Stimulated activated CD4-positive, alpha-beta T cell treated with anti-CD3 and anti-CD28 coated beads, Interleukin-12 subunit alpha, Interleukin-12 subunit beta, amount 100 ng/mL, for 24 hours (primary cell): ENCODE results near the gene KRTAP10-4.
"Not testable (repeated sequence)": the region's sequence is repeated elsewhere in the genome, so short reads cannot be mapped to it uniquely, and the experiment has no call there.

ENCODE experiments used
- DNase-seq, 2 experiments: peaks; one replicate each; pipeline ENCODE4 v3.0.0-alpha.2; 2020; ENCODE audit warnings: low read depth in 2 of 2

KRTAP10-4 gene

DNA sequence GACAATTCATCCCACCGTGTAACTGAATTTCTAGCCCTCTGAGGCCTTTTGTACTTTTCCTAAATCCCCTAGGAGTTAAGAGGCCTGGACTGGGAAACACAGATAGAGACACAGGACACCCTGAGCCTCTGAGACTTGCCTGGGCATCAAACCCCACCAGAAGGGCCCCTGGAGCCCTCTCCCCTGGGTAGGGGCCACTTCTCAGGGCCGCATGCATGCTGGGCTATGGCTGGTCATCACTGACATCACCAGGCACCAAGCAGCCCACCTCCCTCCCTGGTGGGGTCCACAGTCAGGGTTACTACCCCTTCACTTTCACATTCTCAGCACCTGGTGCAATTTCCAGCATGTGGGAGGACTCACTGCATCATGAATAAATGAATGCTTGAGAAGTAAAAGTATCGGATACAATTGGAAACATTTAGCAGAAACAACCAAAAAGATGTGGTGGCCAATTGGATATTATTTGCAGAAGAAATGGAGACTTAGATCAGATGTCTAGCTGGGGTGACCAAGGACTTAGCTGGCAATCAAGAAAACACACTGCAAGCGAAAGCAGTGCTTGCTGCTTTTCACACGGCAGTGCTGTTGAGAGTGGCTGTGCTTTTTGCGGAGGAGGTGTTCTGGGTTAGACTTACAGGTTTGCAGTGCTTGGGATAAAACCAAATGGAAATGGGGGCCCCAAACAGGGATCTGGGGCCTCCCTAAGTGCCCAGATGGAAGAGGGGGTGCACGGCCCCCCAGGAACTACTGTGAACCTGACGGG, 25.9 kb downstream of the KRTAP10-4 start:
- DNase-seq: no peak

DNA sequence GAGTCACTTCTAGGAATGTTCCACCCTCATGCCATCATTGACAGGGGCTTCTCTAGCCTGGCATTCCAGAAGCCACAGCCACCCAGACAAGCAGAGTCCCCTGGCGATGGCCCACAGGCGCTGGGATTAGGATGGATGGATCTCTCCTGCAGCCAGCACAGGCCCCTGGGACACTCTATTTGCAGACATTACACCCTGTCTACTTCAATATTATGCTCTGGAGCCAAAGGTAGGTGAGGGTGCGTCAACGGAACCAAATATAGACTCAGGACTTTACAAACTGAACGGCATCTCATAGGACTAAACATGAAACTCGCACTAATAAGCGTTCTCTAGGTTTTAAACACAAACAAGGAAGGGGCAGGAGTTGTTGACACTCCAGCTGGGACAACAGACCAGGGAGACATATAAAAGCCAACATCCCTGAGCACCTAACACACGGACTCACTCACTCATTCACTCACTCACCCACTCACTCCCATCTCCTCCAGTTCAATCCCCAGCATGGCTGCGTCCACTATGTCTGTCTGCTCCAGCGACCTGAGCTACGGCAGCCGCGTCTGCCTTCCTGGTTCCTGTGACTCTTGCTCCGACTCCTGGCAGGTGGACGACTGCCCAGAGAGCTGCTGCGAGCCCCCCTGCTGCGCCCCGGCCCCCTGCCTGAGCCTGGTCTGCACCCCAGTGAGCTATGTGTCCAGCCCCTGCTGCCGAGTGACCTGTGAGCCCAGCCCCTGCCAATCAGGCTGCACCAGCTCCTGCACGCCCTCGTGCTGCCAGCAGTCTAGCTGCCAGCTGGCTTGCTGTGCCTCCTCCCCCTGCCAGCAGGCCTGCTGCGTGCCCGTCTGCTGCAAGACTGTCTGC, 26.8 kb downstream of the KRTAP10-4 start, which contains the start of gene KRTAP10-7:
TSS of gene KRTAP10-7 (plus strand) at position 480 of the 861 bp plus-strand sequence. CDS start at position 505, 25 bp downstream.
- DNase-seq: not testable (repeated sequence)

DNA sequence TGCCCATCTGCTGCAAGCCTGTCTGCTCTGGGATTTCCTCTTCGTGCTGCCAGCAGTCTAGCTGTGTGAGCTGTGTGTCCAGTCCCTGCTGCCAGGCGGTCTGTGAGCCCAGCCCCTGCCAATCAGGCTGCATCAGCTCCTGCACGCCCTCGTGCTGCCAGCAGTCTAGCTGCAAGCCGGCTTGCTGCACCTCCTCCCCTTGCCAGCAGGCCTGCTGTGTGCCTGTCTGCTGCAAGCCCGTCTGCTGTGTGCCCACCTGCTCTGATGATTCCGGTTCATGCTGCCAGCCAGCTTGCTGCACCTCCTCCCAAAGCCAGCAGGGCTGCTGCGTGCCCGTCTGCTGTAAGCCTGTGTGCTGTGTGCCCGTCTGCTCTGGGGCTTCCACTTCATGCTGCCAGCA, 27.6 kb downstream of the KRTAP10-4 start:
- DNase-seq: not testable (repeated sequence)

DNA sequence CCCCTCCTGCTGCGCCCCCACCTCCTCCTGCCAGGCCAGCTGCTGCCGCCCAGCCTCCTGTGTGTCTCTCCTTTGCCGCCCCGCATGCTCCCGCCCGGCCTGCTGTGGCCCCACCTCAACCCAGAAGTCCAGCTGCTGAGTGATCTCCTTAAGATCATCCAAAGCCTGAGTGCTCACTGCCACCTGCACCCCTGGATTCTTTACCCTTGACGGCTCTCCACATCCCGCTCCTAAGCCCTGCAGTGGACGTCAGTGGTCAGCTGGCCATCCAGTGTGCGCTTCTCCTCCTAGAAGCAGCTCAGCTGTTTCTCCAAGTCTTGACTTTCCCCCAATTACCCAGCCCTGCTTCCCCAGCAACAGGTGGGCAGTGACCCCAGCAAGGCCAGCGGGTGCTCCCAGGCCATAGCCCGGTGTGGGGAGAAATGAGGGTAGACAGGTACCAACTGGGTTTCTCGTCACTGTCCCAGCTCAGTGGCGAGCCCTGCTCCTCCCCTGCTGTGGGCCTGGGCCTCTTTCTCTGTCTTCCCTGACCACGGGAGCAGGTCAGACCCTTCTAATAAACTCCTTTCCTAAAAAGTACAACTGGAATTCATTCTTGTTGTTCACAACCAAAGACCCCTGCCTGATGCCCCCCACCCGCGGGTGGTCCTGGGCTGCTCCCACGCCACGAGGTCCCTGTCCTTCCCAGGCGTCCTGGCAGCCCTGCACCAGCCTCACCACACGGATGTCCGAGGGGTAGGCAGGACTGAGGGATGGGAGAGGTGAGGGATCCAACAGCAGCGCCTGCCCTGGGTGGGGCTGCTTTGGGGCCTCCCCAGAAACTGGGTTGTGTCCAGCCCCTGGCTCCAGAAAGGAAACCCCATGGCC, 28.3 kb downstream of the KRTAP10-4 start:
- no peak for DNase-seq

DNA sequence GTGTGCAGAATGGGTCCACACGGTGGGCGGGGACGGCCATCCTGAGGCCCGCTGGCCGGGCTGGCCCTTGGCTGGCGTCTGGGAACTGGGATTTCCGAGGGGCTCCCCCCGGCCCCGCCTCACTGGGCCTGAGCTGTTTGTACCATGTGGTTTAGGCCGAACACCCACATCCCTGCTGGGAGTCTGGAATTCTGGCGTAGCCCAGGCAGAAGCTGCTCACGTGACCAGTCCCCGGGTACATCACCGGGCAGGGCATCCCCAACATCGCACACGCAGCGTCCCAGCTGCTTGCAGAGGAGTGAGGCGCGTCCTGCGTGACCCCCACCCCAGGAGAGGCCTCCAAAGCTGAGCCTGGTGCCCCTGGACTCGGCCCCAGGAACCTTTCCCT, 28.9 kb downstream of the KRTAP10-4 start:
- no peak for DNase-seq

DNA sequence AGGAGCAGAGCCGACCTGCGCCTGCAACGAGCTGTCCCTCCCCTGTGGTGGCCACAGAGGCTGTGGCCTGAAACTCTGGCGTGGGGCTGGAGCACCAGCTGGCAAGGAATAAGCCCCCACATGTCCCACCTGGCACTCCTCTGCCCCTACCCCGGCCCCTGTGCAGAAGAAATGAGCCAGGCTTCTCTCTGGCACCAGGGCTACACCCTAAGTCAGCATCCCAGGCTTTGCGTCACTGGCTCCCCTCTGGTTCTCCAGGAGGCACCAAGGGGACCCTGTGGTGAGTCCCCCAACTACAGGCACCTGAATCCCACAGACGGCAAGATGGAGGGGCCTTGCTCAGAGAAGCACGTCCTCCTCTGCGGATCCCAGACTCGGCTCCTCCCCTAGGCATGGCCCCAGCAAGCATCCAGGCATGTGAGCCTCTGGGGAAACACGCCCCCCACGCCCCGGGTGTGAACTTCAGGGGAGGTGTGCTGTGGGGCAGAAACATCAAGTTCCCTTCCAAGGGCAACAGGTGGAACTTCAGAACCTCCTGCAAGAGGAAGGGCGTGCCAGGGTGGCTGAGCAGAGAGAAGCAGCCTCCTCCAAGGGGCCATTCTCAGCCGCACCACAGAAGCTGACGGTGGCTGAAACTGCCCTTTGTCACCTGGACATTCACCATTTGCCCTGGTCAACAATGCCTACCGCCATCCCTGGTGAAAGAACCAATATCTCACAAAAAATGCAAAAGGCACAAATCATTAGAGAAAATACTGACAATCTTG, 29.8 kb downstream of the KRTAP10-4 start:
- DNase-seq: no peak

DNA sequence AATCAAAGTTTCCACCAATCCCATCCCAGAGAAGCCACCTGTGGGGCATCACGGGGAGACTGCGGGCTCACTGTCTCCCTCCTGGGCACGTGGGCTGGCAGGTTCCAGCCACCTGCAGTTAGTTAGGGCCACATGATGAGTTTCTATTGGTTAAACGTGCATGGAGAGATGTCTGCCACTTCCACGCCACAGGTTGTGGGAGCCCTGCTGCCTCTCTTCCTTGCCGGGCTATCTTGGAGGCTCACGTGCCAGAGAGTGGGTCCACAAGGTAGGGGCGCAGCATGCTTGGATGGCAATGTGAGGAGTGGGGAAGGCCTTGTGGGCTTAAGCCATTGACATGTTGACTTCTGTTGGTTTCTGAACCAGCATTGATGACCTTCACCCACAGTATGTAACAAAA, 30.4 kb downstream of the KRTAP10-4 start:
- no peak for DNase-seq

DNA sequence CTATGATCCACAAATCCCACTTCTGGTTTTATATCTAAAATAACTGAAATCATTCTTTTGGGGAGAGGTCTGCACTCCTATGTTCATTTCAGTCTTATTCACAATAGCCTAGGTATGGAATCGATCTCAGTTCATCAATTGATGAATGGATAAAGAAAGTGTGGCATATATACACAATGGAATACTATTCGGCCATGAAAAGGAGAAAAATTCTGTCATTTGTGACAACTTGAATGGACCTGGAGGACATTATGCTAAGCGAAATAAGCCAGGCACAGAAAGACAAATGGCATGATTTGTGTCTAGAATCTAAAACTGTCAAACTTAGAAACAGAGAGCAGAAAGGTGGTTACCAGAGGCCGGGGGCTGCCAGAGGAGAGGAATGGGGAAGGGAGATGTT, 33.0 kb downstream of the KRTAP10-4 start:
- DNase-seq: no peak

DNA sequence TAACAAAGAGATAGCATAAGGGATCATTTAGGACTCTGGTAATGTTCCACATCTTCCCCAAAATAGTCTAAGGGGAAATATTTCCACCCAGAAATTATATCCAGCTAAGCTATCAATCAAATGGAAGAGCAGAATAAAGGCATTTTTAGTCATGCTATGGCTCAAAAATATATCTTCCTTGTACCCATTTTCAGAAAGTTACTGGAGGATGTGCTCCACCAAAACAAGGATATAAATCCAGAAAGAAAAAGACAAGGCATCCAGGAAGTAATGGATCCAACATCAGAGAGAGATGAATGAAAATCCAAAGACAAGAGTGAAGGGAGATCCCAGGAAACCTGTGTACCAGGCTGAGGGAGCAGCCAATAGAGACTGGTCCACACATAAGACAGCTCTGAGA, 35.7 kb downstream of the KRTAP10-4 start:
- DNase-seq: no peak

DNA sequence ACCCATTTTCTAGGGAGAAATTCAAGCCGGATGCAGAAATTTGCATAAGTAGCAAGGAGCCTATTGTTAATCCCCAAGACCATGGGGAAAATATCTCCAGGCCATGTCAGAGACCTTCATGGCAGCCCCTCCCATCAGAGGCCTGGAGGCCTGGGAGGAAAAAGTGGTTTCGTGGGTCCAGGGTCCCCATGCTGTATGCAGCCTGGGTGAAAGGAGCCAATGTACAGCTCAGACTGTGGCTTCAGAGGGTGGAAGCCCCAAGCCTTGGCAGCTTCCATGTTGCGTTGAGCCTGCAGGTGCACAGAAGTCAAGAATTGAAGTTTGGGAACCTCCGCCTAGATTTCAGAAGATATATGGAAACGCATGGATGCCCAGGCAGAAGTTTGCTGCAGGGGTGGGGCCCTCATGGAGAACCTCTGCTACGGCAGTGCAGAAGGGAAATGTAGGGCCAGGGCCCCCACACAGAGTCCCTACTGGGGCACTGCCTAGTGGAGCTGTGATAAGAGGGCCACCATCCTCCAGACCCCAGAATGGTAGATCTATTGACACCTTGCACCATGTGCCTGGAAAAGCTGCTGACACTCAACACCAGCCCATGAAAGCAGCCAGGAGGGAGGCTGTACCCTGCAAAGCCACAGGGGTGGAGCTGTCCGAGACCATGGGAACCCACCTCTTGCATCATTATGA, 36.8 kb downstream of the KRTAP10-4 start:
- DNase-seq: not testable (repeated sequence)

DNA sequence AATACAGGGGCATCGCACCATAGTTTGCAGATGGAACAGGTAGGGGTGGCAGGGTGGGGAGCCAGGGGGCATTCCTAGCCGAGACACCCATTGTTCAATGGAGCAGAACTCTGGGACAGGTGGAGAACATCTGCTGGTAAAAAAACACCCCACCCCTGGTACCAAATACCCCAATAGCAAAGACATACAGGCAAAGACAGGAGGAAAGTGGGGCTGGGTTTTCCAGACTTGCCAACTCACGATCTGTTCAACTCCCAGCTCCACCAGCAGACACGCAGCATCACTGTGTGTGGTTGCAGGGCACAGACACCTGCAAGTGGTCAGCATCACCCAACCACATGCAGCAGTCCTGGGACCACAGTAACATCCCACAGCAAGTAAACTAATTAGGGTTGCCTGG, 38.0 kb downstream of the KRTAP10-4 start:
- no peak for DNase-seq

DNA sequence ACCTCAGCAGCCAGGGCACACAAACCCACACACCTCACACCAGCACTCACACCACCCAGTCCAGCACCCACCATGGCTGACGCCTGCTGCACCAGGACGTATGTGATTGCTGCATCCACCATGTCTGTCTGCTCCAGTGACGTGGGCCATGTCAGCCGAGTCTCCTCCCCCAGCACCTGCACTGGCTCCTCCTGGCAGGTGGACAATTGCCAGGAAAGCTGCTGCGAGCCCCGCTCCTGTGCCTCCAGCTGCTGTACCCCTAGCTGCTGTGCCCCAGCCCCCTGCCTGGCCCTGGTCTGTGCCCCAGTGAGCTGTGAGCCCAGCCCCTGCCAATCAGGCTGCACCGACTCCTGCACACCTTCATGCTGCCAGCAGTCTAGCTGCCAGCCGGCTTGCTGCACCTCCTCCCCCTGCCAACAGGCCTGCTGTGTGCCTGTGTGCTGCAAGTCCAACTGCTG, 38.5 kb downstream of the KRTAP10-4 start, which contains the start of gene KRTAP10-8:
TSS of gene KRTAP10-8 (plus strand) at position 51 of the 458 bp plus-strand sequence. CDS start at position 73, 22 bp downstream.
- no peak for DNase-seq

DNA sequence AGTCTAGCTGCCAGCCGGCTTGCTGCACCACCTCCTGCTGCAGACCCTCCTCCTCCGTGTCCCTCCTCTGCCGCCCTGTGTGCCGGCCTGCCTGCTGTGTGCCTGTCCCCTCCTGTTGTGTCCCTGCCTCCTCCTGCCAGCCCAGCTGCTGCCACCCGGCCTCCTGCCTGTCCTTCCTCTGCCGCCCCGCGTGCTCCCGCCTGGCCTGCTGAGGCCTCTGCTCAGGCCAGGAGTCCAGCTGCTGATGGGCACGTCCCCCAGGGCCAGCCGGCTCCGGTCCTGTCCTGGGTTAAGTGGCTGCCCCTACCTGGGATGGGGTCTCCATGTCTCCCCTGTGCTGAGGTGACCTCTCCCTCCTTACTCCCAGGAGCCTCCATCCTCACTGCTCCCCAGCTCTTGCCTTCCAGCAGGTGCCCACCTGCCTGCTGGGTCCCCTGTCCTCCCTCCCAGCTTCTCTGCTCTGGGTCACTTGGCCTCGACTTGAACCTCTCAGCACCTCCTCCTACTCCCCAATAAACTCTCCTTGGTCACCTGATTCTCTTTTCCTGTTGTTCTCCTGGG, 39.2 kb downstream of the KRTAP10-4 start:
- DNase-seq: no peak

DNA sequence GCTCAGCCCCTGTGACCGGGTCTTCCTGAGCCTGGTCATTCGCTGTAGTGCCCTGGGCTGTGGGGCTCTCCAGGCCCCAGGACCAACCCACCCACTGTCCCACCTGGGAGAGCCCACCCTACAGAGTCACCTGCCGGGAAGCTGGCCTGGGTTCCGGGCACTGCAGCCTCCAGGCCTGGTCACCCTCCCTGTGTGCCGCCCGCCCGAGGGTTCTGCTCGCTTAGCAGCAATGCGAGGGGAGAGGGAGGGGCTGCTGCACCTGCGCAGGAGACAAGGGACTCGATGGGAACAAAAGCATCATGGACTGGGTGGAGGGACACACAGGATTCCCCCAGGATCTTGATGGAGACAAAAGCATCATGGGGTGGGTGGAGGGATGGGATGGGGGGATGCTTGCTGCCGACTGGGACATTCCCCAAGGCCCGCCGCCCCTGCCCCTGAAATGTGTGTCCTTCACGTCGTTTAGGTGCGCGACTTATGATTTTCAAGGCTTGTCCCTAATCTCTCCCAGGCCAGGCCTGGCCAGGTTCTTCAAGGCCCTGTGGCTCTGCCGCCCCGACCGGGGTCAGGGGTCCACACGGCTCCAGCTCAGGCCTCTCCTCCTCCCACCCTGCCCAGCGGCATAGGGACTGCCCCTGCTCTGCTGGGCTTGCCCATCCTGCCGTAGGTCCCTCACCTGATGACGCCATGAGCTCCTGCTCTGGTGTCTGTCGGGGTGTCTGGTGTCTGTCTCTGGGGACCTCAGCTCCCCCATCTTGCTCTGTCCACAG, 40.0 kb downstream of the KRTAP10-4 start:
- DNase-seq: no peak

DNA sequence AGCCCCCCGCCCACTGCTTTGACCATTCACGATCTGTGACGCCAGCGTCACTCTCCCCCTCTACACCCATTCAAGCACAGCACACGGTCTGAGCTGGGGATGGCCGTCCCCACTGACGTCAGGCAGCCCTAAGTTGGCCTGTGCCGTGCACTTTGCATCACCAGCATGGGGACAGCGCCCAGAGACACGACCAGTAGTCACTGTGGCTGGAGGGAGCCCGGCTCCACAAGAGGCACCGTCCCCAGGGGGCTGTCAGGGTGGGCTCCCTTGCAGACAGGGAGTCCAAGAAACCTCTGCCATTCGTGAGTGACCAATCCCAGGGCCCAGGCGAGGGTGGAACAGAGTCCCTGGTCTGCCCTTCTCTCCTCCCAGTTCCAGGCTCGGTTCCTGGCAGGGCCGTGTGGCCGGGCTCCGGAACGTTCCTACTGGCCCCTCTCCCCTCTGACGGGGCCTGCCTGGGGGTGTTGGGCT, 40.7 kb downstream of the KRTAP10-4 start:
- no peak for DNase-seq

DNA sequence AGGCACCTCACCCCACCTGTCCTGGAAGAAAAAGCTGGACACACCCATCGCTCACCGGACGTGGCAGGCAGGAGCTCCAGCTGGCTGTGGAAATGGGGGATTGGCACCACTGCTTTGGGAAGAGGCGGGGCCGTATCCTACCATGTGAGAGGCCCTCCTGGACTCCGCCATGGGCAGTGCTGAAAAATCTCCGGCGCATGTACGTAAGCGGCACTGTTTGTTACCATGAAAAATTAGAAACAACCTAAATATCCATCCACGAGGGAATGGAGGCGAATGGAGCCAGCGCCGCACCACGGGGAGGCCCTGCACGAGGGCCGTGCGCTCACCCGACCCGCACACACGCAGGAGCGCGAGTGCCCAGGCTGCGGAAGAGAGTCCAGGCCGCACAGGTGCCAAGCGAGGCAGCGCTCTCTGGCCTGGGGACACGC, 41.4 kb downstream of the KRTAP10-4 start:
- DNase-seq: no peak

DNA sequence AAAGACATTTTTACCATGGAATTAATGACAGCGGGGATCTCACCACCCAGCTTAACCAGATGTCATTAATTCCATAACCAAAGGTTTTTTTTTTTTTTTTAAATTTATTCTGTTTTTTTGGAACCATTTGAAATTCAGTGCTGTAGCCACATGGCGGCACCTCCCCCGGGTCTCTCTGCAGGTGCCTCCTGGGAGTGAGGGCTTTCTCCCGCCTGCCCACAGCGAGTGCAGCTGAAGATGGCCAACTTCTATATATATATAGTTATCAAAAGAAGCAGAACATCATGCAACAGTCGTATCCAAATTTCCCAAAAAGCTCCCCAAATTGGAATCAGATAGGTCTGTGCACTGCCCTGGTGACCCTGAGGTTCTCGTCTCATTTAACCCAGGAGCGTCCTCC, 41.9 kb downstream of the KRTAP10-4 start:
- DNase-seq: no peak

DNA sequence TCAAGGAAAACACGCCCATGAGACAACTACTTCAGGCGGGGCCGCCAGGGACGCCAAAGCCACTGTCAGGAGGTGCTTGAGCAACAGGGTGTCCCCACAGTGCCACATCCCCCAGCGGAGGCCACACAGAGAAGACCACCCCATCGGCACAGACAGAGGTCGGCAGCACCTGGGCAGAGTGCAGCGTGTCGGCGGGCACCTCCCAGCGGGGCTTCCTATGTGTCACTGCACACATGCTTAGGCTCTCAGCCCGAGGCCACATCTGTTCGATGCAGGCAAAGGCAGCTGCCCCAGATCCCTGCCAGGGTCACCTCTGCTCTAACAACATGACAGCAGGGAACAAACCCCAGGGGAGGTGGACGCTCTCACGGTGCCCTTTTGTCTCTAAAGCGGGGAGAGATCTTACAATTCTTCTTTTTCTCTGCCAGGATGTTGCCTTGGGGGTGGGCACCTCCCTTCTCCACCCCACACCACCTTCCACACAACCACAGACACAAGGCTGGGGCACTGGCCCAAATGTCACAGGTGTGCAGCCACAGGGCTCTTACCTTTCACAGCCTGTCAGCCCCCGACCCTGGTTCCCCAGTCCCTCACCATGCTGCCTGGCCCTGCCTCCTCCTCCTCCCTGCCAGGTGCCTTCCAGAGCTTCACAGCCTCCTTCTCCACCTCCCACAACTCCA, 42.5 kb downstream of the KRTAP10-4 start:
- DNase-seq: no peak

DNA sequence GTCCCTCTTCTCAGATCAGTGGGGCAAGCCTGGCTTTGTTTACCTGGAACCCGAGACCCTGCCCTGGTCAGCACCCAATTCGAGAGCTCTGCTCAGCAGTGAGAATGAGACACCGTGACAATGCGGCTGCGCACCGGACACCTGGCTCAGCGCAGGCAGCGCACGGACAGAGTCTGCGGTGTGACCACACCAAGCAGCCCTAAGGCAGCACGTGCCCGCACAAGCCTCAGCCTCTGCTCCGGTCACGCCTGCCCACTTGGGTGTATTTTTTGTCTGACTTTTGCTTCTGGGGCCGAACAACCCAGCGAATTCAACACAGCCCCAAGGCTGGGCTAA, 43.0 kb downstream of the KRTAP10-4 start:
- no peak for DNase-seq
